OCI-LY7 (cell line): ENCODE results near the gene MORN1. TPM values are rescaled to one million over a fixed set of nuclear protein-coding genes. Genes with fewer than 3 reads are reported as not detected.

Experiments
- BruUV-seq: library from RNA; stranded (reverse); fragments of 400-500 nt; replicated peaks from 2 replicates; lab custom pipeline; 2021; lab: Mats Ljungman, UMichigan
- CTCF ChIA-PET: fragments of 300-600 bp; sonication (Branson Sonifier 250); formaldehyde crosslinking; loops from one replicate; lab custom pipeline; 2022; ENCODE audit warnings: antibody characterized with exemption; ENCODE audit not compliant: unreplicated experiment; lab: Charles Lee
- POLR2A ChIA-PET: fragments of 300-600 bp; sonication (Branson Sonifier 250); formaldehyde crosslinking; loops from one replicate; lab custom pipeline; 2022; ENCODE audit warnings: antibody characterized with exemption; lab: Charles Lee
- DNase-seq: peaks from one replicate; pipeline ENCODE4 v3.0.0-alpha.2; 2015; ENCODE audit warnings: low spot score
- H2AFZ ChIP-seq: fragments of 200-600 bp; sonication (generic), shearing (Covaris generic); 2 replicates; pipeline ENCODE4 v1.6.1; 2014; ENCODE audit warnings: mild to moderate bottlenecking, antibody characterized with exemption, low read length, moderate library complexity
- H3K27ac ChIP-seq: fragments of 200-600 bp; sonication (generic); 2 replicates; pipeline ENCODE4 v1.5.1; 2014; ENCODE audit warnings: mixed run types, low read depth, mild to moderate bottlenecking, moderate library complexity, low read length, inconsistent platforms; ENCODE audit not compliant: poor library complexity, severe bottlenecking
- H3K36me3 ChIP-seq: fragments of 200-600 bp; sonication (generic); 2 replicates; pipeline ENCODE4 v1.6.1; 2014; ENCODE audit warnings: mild to moderate bottlenecking, antibody characterized with exemption, low read length, moderate library complexity, mixed read lengths; ENCODE audit not compliant: insufficient read depth
- H3K4me1 ChIP-seq: fragments of 200-600 bp; sonication (generic); 2 replicates; pipeline ENCODE4 v1.5.1; 2014; ENCODE audit warnings: mild to moderate bottlenecking, low read length; ENCODE audit not compliant: insufficient read depth, poor library complexity, severe bottlenecking
- H3K4me2 ChIP-seq: fragments of 200-600 bp; sonication (generic); 2 replicates; pipeline ENCODE4 v1.6.1; 2014; ENCODE audit warnings: mild to moderate bottlenecking, low read length
- H3K4me3 ChIP-seq: fragments of 200-600 bp; sonication (generic); 2 replicates; pipeline ENCODE4 v1.5.1; 2014; ENCODE audit warnings: mild to moderate bottlenecking, low read depth, low read length; ENCODE audit not compliant: poor library complexity, severe bottlenecking
- H3K79me2 ChIP-seq: fragments of 200-600 bp; sonication (generic); 2 replicates; pipeline ENCODE4 v1.6.1; 2016; ENCODE audit warnings: low read depth, mild to moderate bottlenecking, low read length, moderate library complexity, mixed read lengths; ENCODE audit not compliant: insufficient read depth
- H3K9me2 ChIP-seq: fragments of 200-600 bp; sonication (generic); 2 replicates; pipeline ENCODE4 v1.6.1; 2016; ENCODE audit warnings: mild to moderate bottlenecking, low read length, mixed read lengths; ENCODE audit not compliant: insufficient read depth
- H3K9me3 ChIP-seq: fragments of 200-600 bp; sonication (generic); 2 replicates; pipeline ENCODE4 v1.6.1; 2014; ENCODE audit warnings: mild to moderate bottlenecking, mixed run types, low read length, mixed read lengths
- H4K20me1 ChIP-seq: fragments of 200-600 bp; sonication (generic); 2 replicates; pipeline ENCODE4 v1.6.1; 2014; ENCODE audit warnings: mild to moderate bottlenecking, antibody characterized with exemption, low read length, moderate library complexity, mixed read lengths; ENCODE audit not compliant: insufficient read depth
- CTCF ChIP-seq: fragments of 200-600 bp; sonication (generic); conservative IDR thresholded peaks from 2 replicates; pipeline ENCODE4 v1.5.1; 2014; ENCODE audit warnings: mild to moderate bottlenecking, antibody characterized with exemption, low read length, moderate library complexity, mixed read lengths
- EZH2phosphoT487 ChIP-seq: fragments of 200-600 bp; sonication (generic); IDR thresholded peaks from 2 replicates; pipeline ENCODE4 v1.6.1; 2018; ENCODE audit warnings: low read depth, borderline replicate concordance, mild to moderate bottlenecking, mixed run types, antibody characterized with exemption, low read length, moderate library complexity, mixed read lengths
- intact Hi-C: fragments of 100-400 bp; cut with micrococcal nuclease; formaldehyde crosslinking; loops from one replicate; pipeline ENCODE4 v1.10.0; 2022; ENCODE audit not compliant: unreplicated experiment
- total RNA-seq, 2 experiments: library from RNA; depleted of rRNA in 1 of 2; stranded (reverse); fragments of >200 nt in 1 of 2; shearing (Covaris generic) in 1 of 2; gene quantifications; 2 replicates each; pipeline ENCODE4 v1.2.3, GENCODE V29; 2014 to 2022

Gene MORN1
- total RNA-seq, 2 experiments from 2014 or later: 13.1 to 29.7 TPM

- intact Hi-C loops: no loop called here
- H3K36me3 ChIP-seq: no peaks in the 10 kb centered on the region
- H3K9me2 ChIP-seq: no peaks in the 10 kb centered on the region
- no peak overlapping the region for H3K27ac ChIP-seq
- no peak for DNase-seq
- ChIA-PET CTCF (no interaction called here), POLR2A (no interaction called here)
- no peak overlapping the region for H2AFZ ChIP-seq
- no peaks in the 10 kb centered on the region for H3K79me2 ChIP-seq
- H4K20me1 ChIP-seq: no peaks in the 10 kb centered on the region
- no peaks in the 10 kb centered on the region for H3K4me1 ChIP-seq
- H3K9me3 ChIP-seq: no peaks in the 10 kb centered on the region
- no peak overlapping the region for H3K4me2 ChIP-seq
- no peak overlapping the region for H3K4me3 ChIP-seq
- TF ChIP-seq CTCF: no peak
- BruUV-seq: no TSS peak
Observed at GRCh38 chr1:2331200-2331544, 60.2 kb downstream of the MORN1 start.

- no peak overlapping the region for H2AFZ ChIP-seq
- H3K27ac ChIP-seq: no peak overlapping the region
- POLR2A ChIA-PET: no interaction called here
- no peaks in the 10 kb centered on the region for H3K9me2 ChIP-seq
- no peak overlapping the region for H3K4me2 ChIP-seq
- TF ChIP-seq EZH2phosphoT487 (no peak), CTCF (no peak)
- no peaks in the 10 kb centered on the region for H3K79me2 ChIP-seq
- no peaks in the 10 kb centered on the region for H4K20me1 ChIP-seq
- intact Hi-C loops: no loop called here
- DNase-seq: no peak
- no peaks in the 10 kb centered on the region for H3K36me3 ChIP-seq
- BruUV-seq: no TSS peak
- H3K4me3 ChIP-seq: no peak overlapping the region
- no peaks in the 10 kb centered on the region for H3K9me3 ChIP-seq
- no peaks in the 10 kb centered on the region for H3K4me1 ChIP-seq
- CTCF ChIA-PET: no interaction called here
Observed at GRCh38 chr1:2330519-2331199, 60.7 kb downstream of the MORN1 start.

GRCh38 chr1:2330035-2330434 is 61.3 kb downstream of the MORN1 start:
- H3K9me2 ChIP-seq: no peaks in the 10 kb centered on the region
- intact Hi-C loops: no loop called here
- H3K4me3 ChIP-seq: no peak overlapping the region
- BruUV-seq: no TSS peak
- no peak for DNase-seq
- no peaks in the 10 kb centered on the region for H3K4me1 ChIP-seq
- H4K20me1 ChIP-seq: no peaks in the 10 kb centered on the region
- TF ChIP-seq CTCF (no peak), EZH2phosphoT487 (no peak)
- CTCF ChIA-PET: no interaction called here
- POLR2A ChIA-PET: interaction anchor here (0.5 kb wide), 1 partner anchor 130 kb away, joined by 6 read pairs; no protein-coding TSS in a partner anchor
- no peak overlapping the region for H3K4me2 ChIP-seq
- no peaks in the 10 kb centered on the region for H3K36me3 ChIP-seq
- no peaks in the 10 kb centered on the region for H3K79me2 ChIP-seq
- no peak overlapping the region for H3K27ac ChIP-seq
- H2AFZ ChIP-seq: no peak overlapping the region
- H3K9me3 ChIP-seq: no peaks in the 10 kb centered on the region
